Globus pallidus (tissue), 1 donor: ENCODE measurements around the gene KCNC2.
"Not testable (repeated sequence)": the region's sequence is repeated elsewhere in the genome, so short reads cannot be mapped to it uniquely, and the experiment has no call there.

ENCODE experiments used
- DNase-seq: peaks from one replicate; pipeline ENCODE4 v3.0.0-alpha.2; 2015; ENCODE audit warnings: low spot score

Gene KCNC2

DNA sequence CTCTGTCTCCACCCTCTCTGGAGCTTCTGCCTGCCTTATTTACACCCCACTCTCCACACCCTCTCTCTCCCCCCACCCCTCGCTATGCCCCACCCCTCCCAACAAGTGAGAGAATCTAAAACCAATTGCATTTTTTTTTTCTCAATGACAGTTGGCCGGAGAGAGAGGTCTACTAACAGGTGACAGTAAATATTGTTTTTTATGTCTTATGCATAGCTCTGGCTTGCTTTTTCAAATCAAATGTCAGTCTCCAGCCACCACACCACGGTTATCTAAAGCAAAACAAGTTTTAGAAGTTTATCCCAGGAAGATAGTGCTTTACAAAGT is at the start of gene KCNC2:
Gene KCNC2, minus strand, starts transcription at position 28 of the 327 bp plus-strand sequence.
- no peak for DNase-seq

DNA sequence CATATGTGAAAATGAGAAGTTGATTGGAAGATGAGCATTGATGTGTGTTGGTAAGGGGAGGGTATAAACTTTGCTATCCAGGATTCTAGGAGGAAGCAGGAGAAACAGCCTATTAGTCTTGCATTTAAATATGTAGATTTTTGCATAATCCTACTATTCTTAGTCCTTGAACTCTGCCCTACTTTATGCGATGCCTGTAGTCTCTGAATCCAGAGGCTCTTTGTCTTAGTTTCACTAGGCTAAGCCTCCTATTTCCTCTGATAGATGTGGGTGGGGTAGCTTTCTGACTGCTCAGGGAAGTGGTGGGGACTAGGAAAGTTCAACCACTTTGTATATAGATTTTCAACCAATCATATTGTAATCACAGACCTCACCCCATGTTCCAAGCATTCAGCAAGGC is 49.5 kb upstream of the KCNC2 start:
- no peak for DNase-seq

GRCh38 chr12:75257510-75257909 is 47.9 kb upstream of the KCNC2 start:
- no peak for DNase-seq

DNA sequence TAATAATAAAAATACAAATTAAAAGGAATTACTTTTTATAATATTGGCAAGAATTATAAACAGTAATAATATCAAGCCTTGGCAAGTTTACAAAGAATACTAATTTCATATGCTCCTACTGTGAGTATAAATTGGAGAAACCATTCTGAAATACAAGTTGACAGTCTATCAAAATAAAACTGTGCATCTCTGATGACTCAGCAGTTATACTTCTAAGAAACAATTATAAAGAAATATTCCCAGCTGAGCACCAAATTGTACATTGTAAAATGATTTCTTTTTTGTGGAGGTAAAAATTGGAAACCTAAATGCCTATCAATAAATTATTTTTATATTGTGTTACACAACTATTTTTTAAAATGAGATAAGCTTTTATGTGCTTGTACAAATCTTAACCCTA is 35.5 kb upstream of the KCNC2 start:
- DNase-seq: no peak

DNA sequence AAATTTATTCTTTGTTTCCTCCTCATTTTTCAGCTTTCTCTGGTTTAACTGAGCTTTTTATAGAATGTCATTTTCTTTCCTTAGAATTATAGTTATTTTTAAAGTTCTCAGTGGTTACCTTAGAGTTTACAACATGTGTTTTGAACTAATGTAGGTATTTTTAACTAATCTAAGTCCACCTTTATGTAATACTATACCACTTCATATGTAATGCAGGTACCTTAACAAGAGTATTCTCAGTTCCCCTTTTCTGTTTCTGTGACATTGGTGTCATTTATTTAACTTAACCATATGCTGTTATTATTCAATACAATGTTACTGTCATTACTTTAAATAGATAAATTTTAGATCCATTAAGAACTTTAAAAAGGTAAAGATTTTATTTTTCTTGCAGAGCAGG is 30.3 kb upstream of the KCNC2 start:
- no peak for DNase-seq

GRCh38 chr12:75236206-75236605 is 26.6 kb upstream of the KCNC2 start:
- no peak for DNase-seq

- DNase-seq: no peak
These were observed 17.5 kb upstream of the KCNC2 start for GRCh38 chr12:75227132-75227531.

DNA sequence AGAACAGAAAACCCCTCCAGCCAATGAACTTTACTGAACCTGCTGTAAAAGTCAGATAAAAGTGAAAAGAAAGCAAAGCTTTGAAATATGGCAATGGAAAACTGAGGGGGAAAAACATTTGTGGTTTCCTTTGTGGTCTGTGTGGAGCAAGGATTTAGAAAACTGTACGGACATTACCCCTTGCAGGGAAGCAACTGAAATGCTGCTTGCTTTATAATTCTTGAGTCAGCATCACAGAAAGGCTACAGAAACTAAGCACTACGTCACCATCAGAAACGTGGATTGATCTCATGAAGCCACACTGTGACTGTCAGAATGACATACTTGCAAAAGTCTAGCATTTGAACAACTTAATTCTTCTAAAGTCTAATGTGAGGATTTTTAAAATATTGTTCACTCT is 2.4 kb upstream of the KCNC2 start:
- DNase-seq: no peak

DNA sequence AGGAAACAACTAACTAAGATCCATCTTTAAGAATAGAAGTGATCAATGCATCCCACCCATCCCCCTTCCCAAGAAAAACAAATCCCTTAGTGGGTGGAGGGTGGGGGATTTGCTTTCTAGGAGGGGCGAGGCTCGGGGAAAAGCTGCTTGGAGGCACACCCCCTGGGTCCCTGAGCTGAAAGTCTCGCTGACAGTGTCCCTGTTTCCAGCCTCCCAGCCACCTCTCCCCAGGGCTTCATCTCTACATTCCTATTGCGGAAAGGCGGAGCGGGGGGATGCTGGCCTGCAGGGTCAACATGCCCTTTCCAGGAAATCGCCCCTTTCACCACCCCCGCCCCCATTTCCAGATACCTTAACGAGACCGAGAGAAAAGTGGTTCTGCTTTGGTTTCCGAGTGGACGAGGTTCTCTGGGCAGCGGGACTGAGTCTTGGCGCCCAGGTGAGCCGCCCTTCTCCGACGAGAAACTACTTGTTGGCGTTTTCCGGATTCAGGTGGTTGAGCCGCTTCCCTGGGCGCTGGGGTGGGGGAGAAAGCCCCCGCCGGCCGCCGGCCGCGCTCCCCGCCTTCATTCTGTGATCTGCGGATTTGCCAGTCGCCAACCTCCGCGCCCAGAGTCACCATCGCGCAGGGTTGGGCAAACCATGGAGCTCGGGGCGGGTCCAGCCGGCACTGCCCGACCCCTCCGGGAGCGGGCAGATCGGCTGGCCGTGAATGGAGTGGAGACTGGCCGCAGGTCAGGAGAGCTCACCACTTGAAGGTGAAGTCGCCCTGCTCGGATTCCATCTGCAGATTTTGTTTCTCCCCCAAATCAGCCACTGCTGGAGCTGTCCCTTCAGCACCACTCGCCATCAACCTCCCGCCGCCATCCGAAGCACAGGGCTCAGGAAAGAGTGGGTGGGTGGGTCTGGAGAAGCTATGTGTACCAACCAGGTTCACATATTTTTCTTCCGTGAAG is 505 bp downstream of the KCNC2 start:
- no peak for DNase-seq

GRCh38 chr12:75207338-75208083 is 2.1 kb downstream of the KCNC2 start:
- DNase-seq: no peak

DNA sequence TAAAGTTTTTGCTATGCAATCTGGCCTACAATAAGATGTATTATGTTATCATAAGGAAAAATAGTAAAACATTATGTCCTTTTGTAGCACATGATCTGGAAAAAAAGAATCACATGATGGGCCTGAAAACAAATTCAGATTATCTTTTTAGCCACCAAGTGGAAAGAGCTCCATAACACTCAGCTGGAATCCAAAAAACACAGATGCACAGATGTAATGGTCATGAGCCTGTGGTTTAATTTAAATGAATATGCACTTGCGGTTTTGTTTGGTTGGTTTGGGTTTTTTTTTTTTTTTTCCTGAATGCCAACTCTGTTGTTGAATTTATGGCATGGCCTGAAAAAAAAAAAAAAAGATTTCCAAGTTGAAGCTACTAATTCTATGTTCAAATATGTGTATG is 4.1 kb downstream of the KCNC2 start:
- no peak for DNase-seq

DNA sequence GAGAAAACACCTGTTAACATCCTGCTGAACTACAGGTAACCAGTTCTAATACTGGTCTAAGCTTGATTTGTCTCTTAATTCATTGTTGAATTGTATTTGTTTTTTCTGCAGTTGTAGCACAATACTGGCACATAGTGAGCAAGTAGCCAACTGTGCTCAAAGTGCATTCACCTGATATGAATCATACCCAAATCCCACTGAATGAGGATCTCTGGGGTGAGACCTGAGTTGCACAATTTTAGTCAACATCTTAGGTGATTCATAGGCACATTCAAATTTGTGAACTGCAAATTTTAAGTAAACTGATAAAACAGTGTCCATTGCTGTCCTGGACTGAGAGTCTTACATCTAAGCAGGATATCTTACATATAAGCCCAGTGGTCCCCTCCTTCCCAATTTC is 12.8 kb downstream of the KCNC2 start:
- DNase-seq: no peak

DNA sequence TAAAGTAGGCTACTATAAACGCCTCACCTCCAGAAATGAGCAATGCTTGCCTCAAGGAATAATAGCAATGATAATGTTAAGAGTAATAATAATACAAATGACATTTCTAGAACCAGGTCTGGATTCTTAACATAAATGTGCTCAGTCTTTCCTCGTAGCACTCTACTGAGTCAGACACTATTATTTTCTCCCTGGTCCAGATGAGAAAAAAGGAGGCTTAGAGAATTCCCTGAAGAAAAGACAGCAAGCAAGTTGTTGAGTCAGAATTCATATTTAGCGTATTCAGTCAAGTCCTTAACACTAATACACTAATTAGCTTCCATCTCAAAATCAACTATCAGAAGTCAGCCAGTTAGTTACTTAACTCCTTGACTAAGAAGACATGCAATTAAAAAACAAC is 13.2 kb downstream of the KCNC2 start:
- no peak for DNase-seq

DNA sequence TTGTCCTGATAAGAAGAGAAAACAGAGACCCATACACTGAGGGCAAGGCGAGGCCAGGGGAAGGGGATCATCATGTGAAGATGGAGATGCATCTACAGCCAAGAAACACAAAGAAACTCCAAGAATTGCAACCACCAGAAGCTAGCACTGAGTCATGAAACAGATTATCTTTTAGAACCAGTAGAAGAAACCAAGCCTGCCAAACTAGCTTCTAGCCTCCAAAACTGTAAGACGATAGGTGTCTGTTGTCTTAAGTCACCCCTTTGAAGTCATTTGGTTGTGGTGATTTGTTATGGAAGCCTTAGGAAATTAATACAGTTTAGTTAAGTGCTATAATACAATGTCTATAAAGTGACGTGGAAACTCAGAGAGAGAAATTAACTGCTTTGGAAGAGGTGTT is 15.4 kb downstream of the KCNC2 start:
- no peak for DNase-seq

- no peak for DNase-seq
These were observed 17.4 kb downstream of the KCNC2 start for GRCh38 chr12:75192196-75192595.

DNA sequence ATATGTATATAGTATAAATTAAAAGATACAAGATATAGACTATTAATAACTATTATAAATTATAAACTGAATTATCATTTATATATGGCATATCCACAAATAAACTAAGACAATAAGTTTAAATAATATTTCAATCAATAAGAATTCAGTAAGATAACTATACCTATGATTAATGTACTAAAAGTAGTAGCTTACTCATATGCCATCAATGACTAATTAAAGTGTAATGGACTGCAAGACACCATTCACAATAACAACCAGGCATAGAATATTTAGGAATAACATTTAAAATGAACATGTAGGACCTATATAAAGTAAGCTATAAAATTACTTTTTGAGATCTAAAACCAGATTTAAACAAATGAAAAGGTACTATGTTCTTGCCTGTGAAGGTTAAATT is 18.8 kb downstream of the KCNC2 start:
- no peak for DNase-seq

DNA sequence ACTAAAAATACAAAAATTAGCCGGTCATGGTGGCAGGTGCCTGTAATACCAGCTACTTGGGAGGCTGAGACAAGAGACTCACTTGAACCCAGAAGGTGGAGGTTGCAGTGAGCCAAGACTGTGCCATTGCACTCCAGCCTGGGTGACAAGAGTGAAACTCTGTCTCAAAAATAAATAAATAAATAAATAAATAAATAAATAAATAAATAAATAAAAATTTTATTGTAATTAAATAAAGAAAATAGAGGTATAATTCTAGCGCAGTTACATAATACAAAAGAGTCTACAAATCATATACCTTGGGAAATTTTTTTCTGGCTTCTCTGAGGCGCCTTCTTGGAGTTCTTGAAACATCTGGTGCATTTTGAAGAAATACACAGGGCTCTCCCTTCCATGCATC is 23.8 kb downstream of the KCNC2 start:
- DNase-seq: not testable (repeated sequence)

GRCh38 chr12:75184516-75184915 is 25.1 kb downstream of the KCNC2 start:
- no peak for DNase-seq

DNA sequence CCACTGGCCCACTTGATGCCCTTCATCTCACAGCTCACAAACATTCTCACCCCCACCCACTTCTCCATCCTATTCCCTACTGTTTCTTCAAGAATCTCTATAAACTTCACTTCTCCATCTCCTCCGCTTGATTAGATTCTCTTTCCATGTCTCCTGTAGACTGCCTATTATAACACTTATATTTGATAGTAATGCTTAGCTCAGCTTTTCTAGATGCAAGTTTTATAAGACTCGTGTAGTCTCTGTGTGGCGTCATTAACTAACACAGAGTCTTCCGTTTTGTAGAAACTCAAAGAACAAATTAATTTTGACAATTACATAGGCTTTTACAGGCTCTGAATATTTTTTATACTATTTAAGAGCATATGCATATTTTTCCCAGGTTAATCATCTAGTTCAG is 25.7 kb downstream of the KCNC2 start:
- no peak for DNase-seq

- DNase-seq: no peak
These were observed 31.6 kb downstream of the KCNC2 start for GRCh38 chr12:75177997-75178396.

- no peak for DNase-seq
These were observed 37.0 kb downstream of the KCNC2 start for GRCh38 chr12:75172611-75173010.

- no peak for DNase-seq
These were observed 38.9 kb downstream of the KCNC2 start for GRCh38 chr12:75170640-75171185.

DNA sequence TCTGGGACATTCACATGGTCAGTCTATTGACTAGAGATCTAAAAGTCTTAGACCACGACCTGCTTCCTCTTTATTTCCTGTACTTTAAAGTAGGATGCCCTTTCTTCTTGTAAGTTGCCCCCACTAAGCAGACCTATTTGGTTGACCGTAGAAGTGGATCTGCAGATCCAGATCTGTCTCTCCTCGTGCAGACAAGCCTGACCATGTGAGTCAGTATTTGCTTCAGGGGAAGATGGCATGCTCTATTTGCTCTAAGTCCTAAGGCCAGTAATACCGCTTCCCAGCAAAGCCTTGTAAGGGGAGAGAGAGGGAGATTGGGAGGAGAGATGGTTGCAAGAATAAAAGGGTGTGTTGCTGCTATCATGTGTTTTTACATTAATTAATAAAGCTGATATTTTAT is 46.8 kb downstream of the KCNC2 start:
- no peak for DNase-seq
